ENCODE data around the gene ZKSCAN5.

The ZKSCAN5 gene

DNA sequence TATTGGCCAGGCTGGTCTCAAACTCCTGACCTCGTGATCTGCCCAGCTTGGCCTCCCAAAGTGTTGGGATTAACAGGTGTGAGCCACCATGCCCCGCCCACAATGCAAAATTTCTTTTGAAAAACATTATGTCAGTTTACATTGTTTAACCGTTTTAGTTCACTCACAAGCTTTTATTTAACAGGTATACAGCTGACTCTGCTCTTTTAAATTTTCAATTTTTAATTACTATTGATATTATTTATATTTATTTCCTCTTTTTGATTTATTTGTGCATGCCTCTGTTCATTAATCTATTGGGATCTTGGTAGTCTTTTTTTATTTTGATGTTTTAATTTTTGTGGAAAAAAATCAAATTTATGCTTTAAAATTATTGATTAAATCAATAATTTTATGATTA is 16.9 kb downstream of the ZKSCAN5 start:
- no peak for TF ChIP-seq CTCF (IDR thresholded peaks at IDR 0.05; ENCODE audit: low read depth, low read length)
- no peak overlapping the region for H3K4me3 ChIP-seq (ENCODE audit: low read depth, low read length)

DNA sequence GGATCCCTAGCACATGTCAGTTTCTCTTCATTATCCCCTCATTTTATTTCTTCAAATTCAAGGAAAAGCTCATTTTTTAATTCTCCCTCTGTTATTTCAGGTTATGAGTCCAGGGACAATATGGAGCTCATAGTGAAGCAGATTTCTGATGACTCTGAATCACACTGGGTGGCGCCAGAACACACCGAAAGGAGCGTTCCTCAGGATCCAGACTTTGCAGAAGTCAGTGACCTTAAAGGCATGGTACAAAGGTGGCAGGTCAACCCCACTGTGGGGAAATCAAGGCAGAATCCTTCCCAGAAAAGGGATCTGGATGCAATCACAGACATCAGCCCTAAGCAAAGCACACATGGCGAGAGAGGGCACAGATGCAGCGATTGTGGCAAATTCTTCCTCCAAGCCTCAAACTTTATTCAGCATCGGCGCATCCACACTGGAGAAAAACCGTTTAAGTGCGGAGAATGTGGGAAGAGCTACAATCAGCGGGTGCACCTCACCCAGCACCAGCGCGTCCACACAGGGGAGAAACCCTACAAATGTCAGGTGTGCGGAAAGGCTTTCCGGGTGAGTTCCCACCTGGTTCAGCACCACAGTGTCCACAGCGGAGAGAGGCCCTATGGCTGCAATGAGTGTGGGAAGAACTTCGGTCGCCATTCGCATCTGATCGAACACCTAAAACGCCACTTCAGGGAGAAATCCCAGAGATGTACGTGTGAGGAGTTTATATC is 21.4 kb downstream of the ZKSCAN5 start:
- no peak overlapping the region for H3K4me3 ChIP-seq (ENCODE audit: low read depth, low read length)
- TF ChIP-seq CTCF (IDR thresholded peaks at IDR 0.05; ENCODE audit: low read depth, low read length): no peak

GRCh38 chr7:99531354-99531765 is 26.9 kb downstream of the ZKSCAN5 start:
- no peak overlapping the region for H3K4me3 ChIP-seq (ENCODE audit: low read depth, low read length)
- TF ChIP-seq CTCF (IDR thresholded peaks at IDR 0.05; ENCODE audit: low read depth, low read length): no peak

DNA sequence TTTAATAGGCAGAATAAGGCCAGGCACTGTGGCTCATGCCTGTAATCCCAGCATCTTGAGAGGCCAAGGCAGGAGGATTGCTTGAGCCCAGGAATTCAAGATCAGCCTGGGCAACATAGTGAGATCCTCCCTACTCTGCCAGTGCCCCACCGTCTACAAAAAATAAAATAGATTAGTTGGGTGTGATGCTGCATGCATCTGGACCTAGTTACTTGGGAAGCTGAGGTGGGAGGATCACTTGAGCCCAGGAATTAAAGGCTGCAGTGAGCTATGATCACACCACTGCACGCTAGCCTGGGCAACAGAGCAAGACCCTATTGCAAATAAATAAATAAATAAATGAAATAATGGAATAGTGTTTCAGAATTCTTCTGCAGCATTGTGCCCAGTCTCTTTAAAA is 31.2 kb downstream of the ZKSCAN5 start:
- no peak for TF ChIP-seq CTCF (IDR thresholded peaks at IDR 0.05; ENCODE audit: low read depth, low read length)
- H3K4me3 ChIP-seq (ENCODE audit: low read depth, low read length): no peak overlapping the region

DNA sequence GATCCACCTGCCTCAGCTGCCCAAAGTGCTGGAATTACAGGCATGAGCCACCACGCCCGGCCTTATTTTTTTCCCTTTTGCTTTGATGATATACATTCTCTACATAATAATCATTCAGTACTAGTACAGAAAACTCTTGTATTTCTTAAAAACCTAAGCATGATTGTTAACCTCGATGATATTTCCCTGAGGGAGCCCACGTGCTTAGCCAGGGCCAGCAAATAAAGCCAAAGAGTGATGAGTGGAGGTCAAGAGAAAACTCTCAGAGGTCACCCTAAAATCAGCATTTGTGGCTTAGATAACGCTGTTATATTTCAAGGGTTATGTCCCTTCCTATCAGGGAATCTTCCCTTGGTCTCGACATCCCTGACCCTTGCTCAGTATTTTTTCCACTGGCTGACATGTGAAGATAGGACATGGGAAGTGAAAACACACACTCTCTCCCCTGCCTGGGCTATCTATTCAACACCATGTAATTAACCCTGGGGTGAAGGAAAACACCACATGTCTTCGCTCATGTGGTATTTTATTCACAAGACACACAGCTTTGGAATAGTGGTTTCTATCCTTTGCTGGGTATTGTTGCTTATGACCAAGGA is 34.9 kb downstream of the ZKSCAN5 start:
- no peak overlapping the region for H3K4me3 ChIP-seq (ENCODE audit: low read depth, low read length)
- no peak for TF ChIP-seq CTCF (IDR thresholded peaks at IDR 0.05; ENCODE audit: low read depth, low read length)

GRCh38 chr7:99540542-99540941 is 36.1 kb downstream of the ZKSCAN5 start:
- TF ChIP-seq CTCF (IDR thresholded peaks at IDR 0.05; ENCODE audit: low read depth, low read length): no peak
- H3K4me3 ChIP-seq (ENCODE audit: low read depth, low read length): no peak overlapping the region

- no peak overlapping the region for H3K4me3 ChIP-seq (ENCODE audit: low read depth, low read length)
- no peak for TF ChIP-seq CTCF (IDR thresholded peaks at IDR 0.05; ENCODE audit: low read depth, low read length)
These were observed 36.8 kb downstream of the ZKSCAN5 start for GRCh38 chr7:99541212-99541611.
